ENCODE data around the gene RBFOX1. TPM values are rescaled to one million over a fixed set of nuclear protein-coding genes. Genes with fewer than 3 reads are reported as not detected.
"Not testable (repeated sequence)": the region's sequence is repeated elsewhere in the genome, so short reads cannot be mapped to it uniquely, and the experiment has no call there.

RBFOX1 gene
- polyA plus RNA-seq, 1 donor: 84.2 TPM

DNA sequence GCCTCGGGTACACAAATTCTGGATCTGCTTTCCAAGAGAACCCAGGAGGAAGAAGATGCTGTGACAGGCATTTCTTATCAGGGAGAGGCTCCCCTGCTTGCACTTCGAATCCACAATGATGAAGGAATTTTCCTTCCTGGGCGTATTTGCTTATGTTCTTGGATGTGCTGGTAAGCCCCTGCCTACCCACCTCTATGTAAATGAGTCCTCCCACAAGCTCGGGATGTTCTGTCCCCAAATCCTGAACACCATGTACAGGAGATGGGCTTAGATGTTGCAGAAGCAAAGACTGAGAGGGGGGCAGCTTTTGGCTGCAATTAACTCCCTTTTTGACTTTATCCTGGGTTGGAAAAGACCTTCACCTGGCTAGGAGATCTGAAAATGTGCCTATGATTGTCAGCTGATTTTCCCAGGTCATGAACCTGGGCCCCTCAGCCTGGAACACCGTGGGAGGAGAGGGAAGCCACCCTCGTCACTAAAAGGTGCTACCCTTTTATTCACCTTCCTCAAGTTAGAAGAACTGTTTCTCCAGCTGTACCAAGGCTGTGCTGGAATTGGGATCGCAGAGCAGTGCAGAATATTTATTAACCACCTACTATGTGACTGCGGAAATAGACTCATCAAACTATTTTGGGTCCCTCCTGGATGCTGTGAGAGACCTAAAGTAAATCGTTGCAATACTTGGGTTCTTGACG is 150.1 kb downstream of the RBFOX1 start:
- DNase-seq: no peak

DNA sequence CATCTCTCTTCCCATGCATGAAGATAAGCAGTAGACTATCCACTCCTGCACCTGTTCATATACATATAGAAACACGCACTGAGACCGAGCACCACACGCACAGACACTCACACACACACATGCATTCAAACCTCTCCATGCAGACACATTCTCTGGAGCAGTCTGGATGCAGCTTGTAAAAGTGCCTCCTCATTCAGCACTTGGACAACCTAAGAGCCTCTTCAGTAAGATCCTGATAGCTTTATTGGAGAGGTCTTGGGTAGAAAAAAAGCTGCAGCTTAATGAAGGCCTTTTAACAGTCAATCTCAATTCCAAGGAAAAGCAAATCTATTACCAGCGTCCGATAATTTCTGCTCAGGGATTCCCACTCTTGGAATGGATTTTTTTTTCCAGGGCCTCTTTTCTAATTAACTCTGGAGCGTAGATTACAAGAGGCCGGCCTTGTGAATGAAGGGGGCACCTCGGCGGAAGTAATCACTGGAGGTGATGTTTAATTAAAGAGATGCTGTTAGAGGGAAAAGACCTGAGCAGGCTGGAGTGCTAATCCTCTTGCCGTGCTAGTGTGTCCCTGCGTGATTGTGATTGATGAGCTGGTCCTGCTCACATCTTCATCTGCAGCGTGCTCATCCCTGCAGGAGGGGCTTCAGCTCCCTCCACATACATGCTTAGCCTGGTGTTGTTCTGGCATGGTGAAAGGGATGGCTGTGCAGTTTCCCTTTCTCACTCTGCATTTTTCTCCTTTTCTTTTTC is 155.1 kb downstream of the RBFOX1 start:
- DNase-seq: no peak

- no peak for DNase-seq
These were observed 159.5 kb downstream of the RBFOX1 start for GRCh38 chr16:7492122-7492521.

GRCh38 chr16:7493133-7493532 is 160.5 kb downstream of the RBFOX1 start:
- no peak for DNase-seq

GRCh38 chr16:7497691-7498090 is 165.0 kb downstream of the RBFOX1 start:
- no peak for DNase-seq

- no peak for DNase-seq
These were observed 169.2 kb downstream of the RBFOX1 start for GRCh38 chr16:7501868-7502267.

GRCh38 chr16:7502591-7503157 is 170.0 kb downstream of the RBFOX1 start:
- not testable (repeated sequence) for DNase-seq

GRCh38 chr16:7503666-7504065 is 171.0 kb downstream of the RBFOX1 start:
- DNase-seq: no peak

GRCh38 chr16:7504844-7505243 is 172.2 kb downstream of the RBFOX1 start:
- no peak for DNase-seq

- DNase-seq: no peak
These were observed 172.8 kb downstream of the RBFOX1 start for GRCh38 chr16:7505495-7505894.

GRCh38 chr16:7506363-7506762 is 173.7 kb downstream of the RBFOX1 start:
- no peak for DNase-seq

DNA sequence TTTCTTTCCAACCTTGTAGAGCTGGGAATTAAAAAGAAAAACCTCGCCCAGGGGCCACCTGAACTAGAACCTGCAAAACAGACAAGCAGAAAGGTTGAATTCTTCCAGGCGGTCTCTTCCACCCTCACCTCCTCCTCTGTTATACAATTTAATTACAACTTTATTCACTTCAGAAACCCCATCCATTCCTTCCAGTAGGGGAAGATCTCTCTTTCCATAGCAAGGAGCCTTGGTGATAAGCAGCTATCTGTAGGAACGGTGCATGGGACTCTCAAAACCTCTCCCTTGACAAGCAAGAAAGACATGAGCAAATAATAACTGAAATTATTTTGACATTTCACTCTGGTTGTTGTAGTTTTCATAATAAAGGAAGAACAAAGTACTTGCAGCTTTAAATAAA is 176.0 kb downstream of the RBFOX1 start:
- DNase-seq: no peak

DNA sequence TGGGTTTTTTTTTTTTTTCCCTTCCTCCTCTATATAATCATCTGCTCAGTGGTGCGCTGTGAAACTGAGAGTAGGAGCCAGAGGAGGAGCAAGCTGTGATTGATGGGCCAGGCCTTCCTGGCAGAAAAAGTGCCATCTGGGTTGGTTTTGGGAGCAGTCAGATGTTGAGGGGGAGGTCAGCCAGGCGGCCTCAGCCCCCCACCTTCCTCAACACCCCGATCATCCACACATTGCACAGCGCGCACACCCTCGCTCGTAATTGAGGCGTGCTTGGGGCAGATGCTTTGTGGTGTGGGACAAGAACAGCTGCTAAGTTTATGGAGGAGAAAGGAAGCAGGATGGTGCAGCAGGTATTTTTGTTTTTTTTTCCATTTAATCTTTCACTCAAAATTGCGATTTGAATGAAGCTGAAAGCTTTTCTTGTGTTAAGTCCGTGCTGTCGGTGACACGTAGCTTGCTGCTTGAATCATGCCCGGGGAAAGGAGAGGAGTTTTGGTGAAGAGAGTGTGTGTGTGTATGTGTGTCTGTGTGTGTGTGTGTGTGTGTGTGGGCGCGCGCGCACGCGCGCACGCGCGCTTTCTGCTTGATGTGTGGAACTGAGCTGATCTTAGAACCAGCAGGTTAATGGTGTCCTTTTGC is 177.4 kb downstream of the RBFOX1 start:
- DNase-seq: no peak

GRCh38 chr16:7511549-7512260 is 179.1 kb downstream of the RBFOX1 start:
- DNase-seq: no peak

- no peak for DNase-seq
These were observed 179.9 kb downstream of the RBFOX1 start for GRCh38 chr16:7512503-7512902.

GRCh38 chr16:7513429-7513828 is 180.8 kb downstream of the RBFOX1 start:
- DNase-seq: no peak

- DNase-seq: no peak
These were observed 182.9 kb downstream of the RBFOX1 start for GRCh38 chr16:7515543-7515942.

- no peak for DNase-seq
These were observed 184.9 kb downstream of the RBFOX1 start for GRCh38 chr16:7517496-7517895.

DNA sequence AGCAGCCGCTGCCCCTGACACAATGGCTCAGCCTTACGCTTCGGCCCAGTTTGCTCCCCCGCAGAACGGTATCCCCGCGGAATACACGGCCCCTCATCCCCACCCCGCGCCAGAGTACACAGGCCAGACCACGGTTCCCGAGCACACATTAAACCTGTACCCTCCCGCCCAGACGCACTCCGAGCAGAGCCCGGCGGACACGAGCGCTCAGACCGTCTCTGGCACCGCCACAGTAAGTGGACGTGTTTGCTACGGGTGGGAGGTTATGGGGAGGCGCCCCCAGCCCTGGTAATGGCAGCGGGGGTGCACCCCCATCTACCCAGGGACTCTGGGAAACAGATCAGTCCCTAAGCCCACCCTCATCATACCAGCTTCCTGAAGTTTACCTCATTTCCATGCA is 185.5 kb downstream of the RBFOX1 start:
- DNase-seq: no peak

DNA sequence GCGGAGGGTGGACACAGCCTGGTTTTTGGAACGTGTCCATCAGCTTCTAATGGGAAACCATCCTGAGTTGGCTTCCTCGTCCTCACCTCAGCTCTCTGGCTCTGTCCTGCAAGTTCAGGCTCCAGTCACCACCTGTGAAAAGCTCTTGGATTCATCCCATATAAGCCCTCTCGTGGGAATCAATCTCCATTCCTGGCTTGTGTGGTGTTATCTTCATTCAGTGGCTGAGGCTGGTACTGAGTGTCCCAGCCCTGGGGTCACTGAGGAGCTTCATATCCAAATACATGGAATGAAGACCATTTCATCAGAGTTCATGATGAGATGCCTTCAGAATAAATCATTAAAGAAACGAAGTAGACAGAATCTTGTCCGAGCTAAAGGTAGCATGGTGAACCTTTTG is 189.2 kb downstream of the RBFOX1 start:
- DNase-seq: no peak

GRCh38 chr16:7524419-7524818 is 191.8 kb downstream of the RBFOX1 start:
- DNase-seq: no peak

DNA sequence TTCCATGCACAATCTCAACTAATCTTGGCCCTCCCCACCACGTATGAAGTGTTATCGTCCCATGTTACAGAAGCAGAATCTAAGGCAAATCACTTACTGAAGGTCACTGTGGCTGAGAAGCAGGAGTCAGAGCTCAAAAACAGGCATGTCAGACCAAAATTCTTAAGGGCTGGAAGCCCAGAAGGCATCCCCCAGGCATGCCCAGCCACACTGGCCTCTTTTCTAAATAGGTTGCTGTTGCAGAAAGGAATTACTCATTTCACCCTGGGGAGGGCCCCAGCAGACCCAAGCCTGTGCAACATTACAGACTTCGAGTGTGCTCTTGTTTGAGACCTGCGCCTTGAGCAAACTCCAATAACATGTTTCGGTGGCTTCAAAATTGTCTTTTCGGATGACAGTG is 194.1 kb downstream of the RBFOX1 start:
- no peak for DNase-seq

DNA sequence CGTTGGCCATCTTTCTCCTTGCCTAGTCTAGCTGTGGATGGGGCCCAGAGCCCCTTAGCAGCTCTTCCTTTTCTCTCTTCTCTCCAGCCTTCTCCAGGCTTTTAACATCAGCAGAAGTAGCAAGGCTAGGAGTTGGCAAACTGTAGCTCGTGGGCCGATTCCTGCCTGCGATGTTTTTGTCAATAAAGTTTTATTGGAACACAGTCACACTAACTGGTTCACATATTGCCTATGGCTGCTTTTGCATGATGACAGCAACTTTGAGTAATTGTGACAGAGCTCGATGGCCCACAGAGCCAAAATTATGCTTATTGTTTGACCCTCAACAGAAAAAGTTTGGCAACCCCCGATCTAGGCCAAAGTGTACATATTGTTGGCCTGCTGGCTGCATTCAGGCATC is 199.9 kb downstream of the RBFOX1 start:
- DNase-seq: no peak

Measured in hindlimb muscle (tissue), 1 donor.